LNCaP clone FGC (cell line): Measurements from ENCODE around the gene SERPINE1.
"Not testable (repeated sequence)": the region's sequence is repeated elsewhere in the genome, so short reads cannot be mapped to it uniquely, and the experiment has no call there.

Source experiments
- DNase-seq: peaks from one replicate; pipeline ENCODE4 v3.0.0-alpha.2; 2011; ENCODE audit warnings: low read depth
- H3K4me3 ChIP-seq: 2 replicates; pipeline ENCODE4 v1.5.1; 2011; ENCODE audit warnings: mild to moderate bottlenecking, low read depth, low read length, control low read depth
- CTCF ChIP-seq: IDR thresholded peaks from 2 replicates; pipeline ENCODE4 v1.5.1; 2012; ENCODE audit warnings: mild to moderate bottlenecking; ENCODE audit not compliant: control insufficient read depth, insufficient read depth; ENCODE audit errors: extremely low read depth

The SERPINE1 gene

GRCh38 chr7:101111261-101111660 lies 15.6 kb upstream of the SERPINE1 start:
- TF ChIP-seq CTCF: no peak
- DNase-seq: no peak
- H3K4me3 ChIP-seq: no peak overlapping the region

- H3K4me3 ChIP-seq: no peak overlapping the region
- no peak for TF ChIP-seq CTCF
- DNase-seq: no peak
Observed at GRCh38 chr7:101112233-101112632, 14.7 kb upstream of the SERPINE1 start.

GRCh38 chr7:101113140-101113539 lies 13.8 kb upstream of the SERPINE1 start:
- not testable (repeated sequence) for H3K4me3 ChIP-seq, DNase-seq

GRCh38 chr7:101113836-101114235 lies 13.1 kb upstream of the SERPINE1 start:
- H3K4me3 ChIP-seq: no peak overlapping the region
- TF ChIP-seq CTCF: no peak
- no peak for DNase-seq

GRCh38 chr7:101114492-101114891 lies 12.4 kb upstream of the SERPINE1 start:
- DNase-seq: no peak
- no peak overlapping the region for H3K4me3 ChIP-seq
- no peak for TF ChIP-seq CTCF

GRCh38 chr7:101115215-101115614 lies 11.7 kb upstream of the SERPINE1 start:
- no peak overlapping the region for H3K4me3 ChIP-seq
- TF ChIP-seq CTCF: no peak
- no peak for DNase-seq

- TF ChIP-seq CTCF: no peak
- H3K4me3 ChIP-seq: no peak overlapping the region
- DNase-seq: no peak
Observed at GRCh38 chr7:101116898-101117297, 10.0 kb upstream of the SERPINE1 start.

- TF ChIP-seq CTCF: no peak
- no peak for DNase-seq
- H3K4me3 ChIP-seq: no peak overlapping the region
Observed at GRCh38 chr7:101118856-101119255, 8.0 kb upstream of the SERPINE1 start.
